ENCODE results near the gene EFCC1. TPM values are rescaled to one million over a fixed set of nuclear protein-coding genes. Genes with fewer than 3 reads are reported as not detected.

The EFCC1 gene
- total RNA-seq, 6 experiments from 2014 or later, result 0.25 to 1.5 (median 0.39) TPM

DNA sequence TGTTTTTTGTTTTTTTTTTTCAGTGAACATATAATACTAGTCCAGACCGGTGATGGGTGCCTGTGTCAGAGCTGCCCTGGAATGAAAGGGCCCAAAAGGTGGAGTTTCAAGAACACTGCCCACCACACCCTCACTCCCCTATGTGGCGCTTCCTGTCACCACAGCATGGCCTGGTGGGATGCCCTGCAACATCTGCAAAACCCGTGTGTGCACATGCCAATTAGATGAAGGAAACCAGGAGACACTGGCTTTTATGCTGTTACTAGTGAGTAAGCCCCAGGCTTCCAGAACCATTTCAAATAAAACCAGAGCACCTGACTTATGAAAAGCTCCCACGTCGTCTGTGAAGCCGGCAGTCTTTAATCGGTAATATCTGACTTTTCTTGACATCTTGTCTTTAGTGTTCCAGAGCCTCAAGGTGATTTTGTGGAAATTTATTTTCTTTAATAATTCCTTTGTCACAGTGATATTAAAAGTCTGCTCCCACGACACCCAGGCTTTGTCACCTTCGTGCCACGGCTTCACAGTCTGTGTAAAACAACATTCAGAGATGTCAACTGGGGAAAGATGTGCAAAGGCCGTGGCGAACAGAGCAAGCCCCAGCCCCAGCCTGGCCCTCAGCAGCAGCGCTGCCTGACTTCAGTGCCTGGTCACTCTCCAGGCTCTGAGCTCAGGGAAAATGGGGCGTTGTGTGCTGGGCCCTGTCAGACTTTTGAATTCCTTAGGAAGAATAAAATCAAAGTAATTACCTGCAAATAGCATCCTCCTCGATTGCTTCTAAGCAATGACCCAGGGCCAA lies 13.6 kb upstream of the EFCC1 start:
- intact Hi-C loops (cut with DNase I), result no loop called here
- H3K4me1 ChIP-seq, result no peaks in the 10 kb centered on the region
- no peak overlapping the region for H3K27ac ChIP-seq
- no peaks in the 10 kb centered on the region for H3K27me3 ChIP-seq
- DNase-seq, result no peak
- no peaks in the 10 kb centered on the region for H3K36me3 ChIP-seq
- WGBS (ENCODE audit: insufficient coverage, low coverage, low lambda C conversion rate, missing lambda C conversion rate), result 85% methylated on average over 14 of the region's 15 CpGs
- H3K4me3 ChIP-seq, result no peak overlapping the region
- ATAC-seq, result no peak
- no peaks in the 10 kb centered on the region for H3K9me3 ChIP-seq
- TF ChIP-seq POLR2A (IDR thresholded peaks at IDR 0.05), result no peak
- TF ChIP-seq, protein P1, sequence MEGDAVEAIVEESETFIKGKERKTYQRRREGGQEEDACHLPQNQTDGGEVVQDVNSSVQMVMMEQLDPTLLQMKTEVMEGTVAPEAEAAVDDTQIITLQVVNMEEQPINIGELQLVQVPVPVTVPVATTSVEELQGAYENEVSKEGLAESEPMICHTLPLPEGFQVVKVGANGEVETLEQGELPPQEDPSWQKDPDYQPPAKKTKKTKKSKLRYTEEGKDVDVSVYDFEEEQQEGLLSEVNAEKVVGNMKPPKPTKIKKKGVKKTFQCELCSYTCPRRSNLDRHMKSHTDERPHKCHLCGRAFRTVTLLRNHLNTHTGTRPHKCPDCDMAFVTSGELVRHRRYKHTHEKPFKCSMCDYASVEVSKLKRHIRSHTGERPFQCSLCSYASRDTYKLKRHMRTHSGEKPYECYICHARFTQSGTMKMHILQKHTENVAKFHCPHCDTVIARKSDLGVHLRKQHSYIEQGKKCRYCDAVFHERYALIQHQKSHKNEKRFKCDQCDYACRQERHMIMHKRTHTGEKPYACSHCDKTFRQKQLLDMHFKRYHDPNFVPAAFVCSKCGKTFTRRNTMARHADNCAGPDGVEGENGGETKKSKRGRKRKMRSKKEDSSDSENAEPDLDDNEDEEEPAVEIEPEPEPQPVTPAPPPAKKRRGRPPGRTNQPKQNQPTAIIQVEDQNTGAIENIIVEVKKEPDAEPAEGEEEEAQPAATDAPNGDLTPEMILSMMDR (IDR thresholded peaks at IDR 0.05), result no peak

DNA sequence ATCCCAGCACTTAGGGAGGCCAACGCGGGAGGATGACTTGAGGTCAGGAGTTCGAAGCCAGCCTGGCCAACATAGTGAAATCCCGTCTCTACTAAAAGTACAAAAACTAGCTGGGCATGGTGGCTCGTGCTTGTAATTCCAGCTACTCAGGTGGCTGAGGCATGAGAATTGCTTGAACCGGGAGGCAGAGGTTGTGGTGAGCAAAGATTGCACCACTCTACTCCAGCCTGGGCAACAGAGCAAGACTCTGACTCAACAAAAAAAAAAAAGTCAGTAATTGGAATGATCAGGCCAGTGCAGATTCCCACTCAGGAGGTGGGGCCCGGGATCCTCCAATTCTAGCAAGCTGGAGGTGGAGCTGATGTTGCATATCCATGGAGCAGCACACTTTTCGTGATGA lies 12.8 kb upstream of the EFCC1 start:
- H3K9me3 ChIP-seq, result no peaks in the 10 kb centered on the region
- H3K4me3 ChIP-seq, result no peak overlapping the region
- H3K4me1 ChIP-seq, result no peaks in the 10 kb centered on the region
- no peak for TF ChIP-seq POLR2A (IDR thresholded peaks at IDR 0.05)
- 83% methylated on average over 6 of the region's 8 CpGs for WGBS (ENCODE audit: insufficient coverage, low coverage, low lambda C conversion rate, missing lambda C conversion rate)
- ATAC-seq (no peak), DNase-seq (no peak)
- peaks cover 0 to 4% of the 10 kb centered on the region in 2 donors for H3K27me3 ChIP-seq
- H3K36me3 ChIP-seq, result no peaks in the 10 kb centered on the region
- no peak overlapping the region for H3K27ac ChIP-seq
- intact Hi-C loops (cut with DNase I), result no loop called here

DNA sequence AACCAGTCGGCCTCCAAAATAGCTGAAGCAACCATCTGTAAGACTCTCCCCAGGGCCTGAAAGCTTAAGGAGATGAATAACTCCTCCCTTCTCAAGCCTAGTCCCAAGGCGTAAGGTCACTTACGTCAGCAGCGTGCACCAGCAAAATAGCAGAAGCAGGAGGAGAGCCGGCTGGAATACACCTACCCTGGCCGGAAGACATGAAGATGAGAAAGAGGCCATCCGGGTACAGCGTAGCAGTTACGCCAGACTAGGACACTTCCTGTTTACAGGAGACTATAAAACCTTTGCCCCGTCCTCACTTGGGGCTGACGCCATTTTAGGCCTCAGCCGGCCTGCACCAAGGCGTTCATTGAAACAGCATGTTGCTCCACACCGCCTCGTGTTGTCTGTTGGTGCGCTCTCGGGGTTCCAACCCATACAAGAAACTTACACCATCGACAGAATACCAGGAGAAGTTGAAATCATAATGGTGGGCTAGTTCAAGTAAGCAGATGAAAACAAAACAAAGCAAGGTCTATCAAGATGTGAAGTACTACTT lies 9.7 kb upstream of the EFCC1 start:
- H3K9me3 ChIP-seq, result no peaks in the 10 kb centered on the region
- no peaks in the 10 kb centered on the region for H3K36me3 ChIP-seq
- whole genome bisulfite sequencing (ENCODE audit: insufficient coverage, low coverage, low lambda C conversion rate, missing lambda C conversion rate), result 77% methylated on average over 16 of the region's 18 CpGs
- no peak overlapping the region for H3K27ac ChIP-seq
- no peak overlapping the region for H3K4me3 ChIP-seq
- ATAC-seq, result peak in 1 of 4 donors; percentile 13
- intact Hi-C loops (cut with DNase I), result no loop called here
- TF ChIP-seq, protein P1 (IDR thresholded peaks at IDR 0.05), result no peak
- no peak for TF ChIP-seq POLR2A (IDR thresholded peaks at IDR 0.05)
- no peak for DNase-seq
- H3K27me3 ChIP-seq, result peaks cover 0 to 14% of the 10 kb centered on the region in 2 donors
- peaks cover 0 to 8% (median 0%) of the 10 kb centered on the region in 4 donors for H3K4me1 ChIP-seq

DNA sequence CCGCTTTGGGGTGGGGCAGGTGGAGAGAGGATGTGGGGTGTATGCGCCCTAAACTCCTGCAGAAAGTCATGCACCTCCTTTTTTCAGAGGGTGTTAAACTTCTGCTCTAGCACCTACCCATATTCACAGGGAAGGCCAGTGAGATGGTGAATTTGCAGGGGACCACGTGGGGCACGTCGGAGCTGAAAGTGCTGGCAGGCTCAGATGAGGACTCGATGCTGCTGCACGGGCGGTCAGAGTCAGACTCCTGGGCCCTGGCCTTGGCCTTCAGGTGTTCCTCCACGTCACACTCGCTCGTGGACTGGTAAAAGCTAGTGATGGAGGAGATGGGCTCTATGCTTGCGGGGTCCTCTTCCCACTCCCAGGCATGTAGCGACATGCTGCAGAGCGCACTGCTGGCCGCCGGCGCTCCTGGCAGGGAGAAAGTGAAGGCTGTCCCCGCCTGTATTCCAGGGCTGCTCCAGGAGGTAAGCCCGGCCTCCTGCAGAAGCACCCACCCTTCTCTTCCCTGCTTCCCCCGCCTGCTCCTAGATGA lies 8.1 kb upstream of the EFCC1 start:
- H3K27ac ChIP-seq, result no peak overlapping the region
- peaks cover 0 to 8% (median 0%) of the 10 kb centered on the region in 4 donors for H3K4me1 ChIP-seq
- 71% methylated on average over 10 of the region's 20 CpGs for WGBS (ENCODE audit: insufficient coverage, low coverage, low lambda C conversion rate, missing lambda C conversion rate)
- no peak overlapping the region for H3K4me3 ChIP-seq
- no peaks in the 10 kb centered on the region for H3K9me3 ChIP-seq
- intact Hi-C loops (cut with DNase I), result no loop called here
- DNase-seq (no peak), ATAC-seq (no peak)
- TF ChIP-seq, protein P1 (IDR thresholded peaks at IDR 0.05), result no peak
- TF ChIP-seq POLR2A (IDR thresholded peaks at IDR 0.05), result no peak
- H3K27me3 ChIP-seq, result peaks cover 0 to 14% of the 10 kb centered on the region in 2 donors
- H3K36me3 ChIP-seq, result no peaks in the 10 kb centered on the region
